22Rv1 (cell line): Measurements from ENCODE around the gene SLC7A14.
"Not testable (repeated sequence)": the region's sequence is repeated elsewhere in the genome, so short reads cannot be mapped to it uniquely, and the experiment has no call there.

ENCODE experiments used
- H3K27ac ChIP-seq: fragments of 450-650 bp; 2 replicates; pipeline ENCODE4 v1.5.1; 2017
- ZFX ChIP-seq: fragments of 450-650 bp; IDR thresholded peaks from 2 replicates; pipeline ENCODE4 v1.6.1; 2017; ENCODE audit warnings: antibody characterized with exemption, borderline replicate concordance
- TF ChIP-seq, protein P1 (sequence below): fragments of 450-650 bp; IDR thresholded peaks from 2 replicates; pipeline ENCODE4 v1.5.1; 2017; ENCODE audit warnings: mild to moderate bottlenecking

SLC7A14 gene

DNA sequence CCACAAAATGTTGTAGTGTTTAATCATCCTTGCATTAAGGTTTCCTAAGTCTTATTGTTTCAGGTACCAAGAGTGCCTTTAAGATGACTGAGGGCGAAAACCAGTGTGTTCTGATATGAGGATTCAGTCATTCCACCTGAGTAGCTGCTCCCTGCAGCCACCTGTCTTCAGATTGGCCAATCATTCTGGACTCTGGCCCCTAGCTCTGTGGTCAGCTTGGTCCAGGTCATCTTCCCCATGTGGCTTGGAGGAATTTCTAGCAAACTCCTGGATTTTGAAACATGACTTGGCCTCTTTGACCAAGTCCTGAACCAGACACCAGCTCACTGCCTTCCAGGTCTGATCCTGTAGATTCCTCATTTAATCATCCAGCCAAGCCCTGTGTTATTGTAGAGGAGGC lies 7.8 kb upstream of the SLC7A14 start:
- no peak for TF ChIP-seq ZFX
- TF ChIP-seq, protein P1, sequence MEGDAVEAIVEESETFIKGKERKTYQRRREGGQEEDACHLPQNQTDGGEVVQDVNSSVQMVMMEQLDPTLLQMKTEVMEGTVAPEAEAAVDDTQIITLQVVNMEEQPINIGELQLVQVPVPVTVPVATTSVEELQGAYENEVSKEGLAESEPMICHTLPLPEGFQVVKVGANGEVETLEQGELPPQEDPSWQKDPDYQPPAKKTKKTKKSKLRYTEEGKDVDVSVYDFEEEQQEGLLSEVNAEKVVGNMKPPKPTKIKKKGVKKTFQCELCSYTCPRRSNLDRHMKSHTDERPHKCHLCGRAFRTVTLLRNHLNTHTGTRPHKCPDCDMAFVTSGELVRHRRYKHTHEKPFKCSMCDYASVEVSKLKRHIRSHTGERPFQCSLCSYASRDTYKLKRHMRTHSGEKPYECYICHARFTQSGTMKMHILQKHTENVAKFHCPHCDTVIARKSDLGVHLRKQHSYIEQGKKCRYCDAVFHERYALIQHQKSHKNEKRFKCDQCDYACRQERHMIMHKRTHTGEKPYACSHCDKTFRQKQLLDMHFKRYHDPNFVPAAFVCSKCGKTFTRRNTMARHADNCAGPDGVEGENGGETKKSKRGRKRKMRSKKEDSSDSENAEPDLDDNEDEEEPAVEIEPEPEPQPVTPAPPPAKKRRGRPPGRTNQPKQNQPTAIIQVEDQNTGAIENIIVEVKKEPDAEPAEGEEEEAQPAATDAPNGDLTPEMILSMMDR, result no peak
- H3K27ac ChIP-seq, result no peak overlapping the region

DNA sequence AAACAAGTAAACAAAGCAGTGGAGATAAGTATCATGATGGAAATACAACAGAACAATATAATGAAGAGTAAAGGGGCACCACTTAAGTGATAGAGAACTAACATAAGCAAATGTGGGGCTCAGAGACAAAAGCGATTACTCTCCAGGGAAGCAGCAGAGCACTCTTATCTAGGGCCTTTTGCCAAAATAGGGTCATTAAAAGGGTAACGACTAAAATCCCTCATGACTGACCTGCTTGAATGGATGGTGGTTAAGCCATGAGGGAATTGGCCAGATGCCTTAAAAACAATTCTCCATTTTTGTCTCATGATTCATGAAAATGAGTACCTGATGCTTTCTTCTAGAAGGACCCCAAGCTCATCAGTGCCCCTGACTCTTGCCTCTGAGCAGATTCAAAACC lies 3.2 kb upstream of the SLC7A14 start:
- no peak overlapping the region for H3K27ac ChIP-seq
- TF ChIP-seq ZFX, result no peak
- TF ChIP-seq, protein P1, result no peak

DNA sequence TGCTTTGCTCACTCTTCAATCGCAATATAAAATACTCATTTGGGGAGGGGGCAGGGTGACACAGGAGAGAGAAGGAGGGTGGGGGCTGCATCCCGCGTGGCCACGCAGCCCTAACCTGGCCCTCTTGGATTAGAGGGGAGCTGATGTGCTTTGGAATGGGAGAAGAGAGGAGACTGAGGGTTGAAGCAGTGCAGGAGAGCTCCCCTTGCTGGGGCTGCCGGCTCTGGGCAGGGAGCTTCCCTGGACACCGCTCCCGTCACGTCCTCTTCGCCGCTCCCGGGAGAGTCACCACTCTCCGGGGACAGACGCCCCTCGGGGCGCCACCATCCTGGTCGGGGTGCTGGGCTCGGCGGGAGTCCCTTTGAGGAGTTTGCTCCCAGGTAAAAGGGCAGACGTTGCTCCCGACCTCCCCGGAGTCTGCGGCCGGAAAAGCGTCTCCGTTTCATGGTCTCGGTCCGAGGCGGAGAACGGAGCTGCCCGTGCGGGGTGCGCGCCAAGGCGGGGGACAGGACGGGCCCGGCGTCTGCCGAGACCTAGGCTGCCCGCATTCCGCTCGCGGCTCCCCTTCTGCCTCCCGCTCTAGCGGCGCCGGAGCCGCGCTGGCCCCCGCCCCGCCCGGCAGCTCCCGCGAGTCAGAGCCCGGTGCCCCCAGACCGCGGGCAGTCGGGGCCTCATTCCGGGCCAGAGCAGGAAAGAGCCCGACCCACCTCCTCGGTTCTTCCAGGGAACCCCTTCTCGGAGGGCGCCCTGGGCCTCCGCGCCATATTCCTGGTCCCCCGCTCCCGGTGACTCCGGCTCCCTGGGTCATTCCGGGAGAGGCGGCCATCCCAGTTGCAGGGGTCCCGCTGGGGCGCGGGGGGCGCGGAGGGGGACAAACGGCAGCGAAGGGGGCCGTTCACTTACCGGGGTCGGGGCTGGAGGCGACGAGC lies 603 bp downstream of the SLC7A14 start:
- no peak overlapping the region for H3K27ac ChIP-seq
- TF ChIP-seq, protein P1, result no peak
- TF ChIP-seq ZFX, result no peak

DNA sequence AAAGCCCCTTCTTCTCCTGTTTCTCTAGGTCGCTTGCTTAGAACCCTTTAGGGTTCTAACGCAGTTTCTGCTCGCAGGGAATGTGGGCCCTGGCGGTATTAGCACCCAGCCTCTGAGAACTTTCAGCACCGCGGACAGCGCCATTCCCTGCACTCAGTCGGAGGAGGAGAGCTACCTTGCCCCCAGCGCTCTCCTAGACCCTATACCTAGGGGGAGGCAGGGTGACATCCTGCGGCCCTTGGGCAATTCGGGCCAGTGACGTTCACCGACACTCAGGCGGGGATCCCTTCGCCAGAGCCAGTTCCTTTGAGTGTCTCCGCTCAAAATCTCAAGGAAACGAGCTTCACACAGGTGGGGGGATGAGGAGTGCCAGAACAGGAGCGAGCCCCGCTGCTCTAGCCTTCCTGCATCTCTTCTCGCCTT lies 1.3 kb downstream of the SLC7A14 start:
- TF ChIP-seq, protein P1, result no peak
- TF ChIP-seq ZFX, result no peak
- H3K27ac ChIP-seq, result no peak overlapping the region

DNA sequence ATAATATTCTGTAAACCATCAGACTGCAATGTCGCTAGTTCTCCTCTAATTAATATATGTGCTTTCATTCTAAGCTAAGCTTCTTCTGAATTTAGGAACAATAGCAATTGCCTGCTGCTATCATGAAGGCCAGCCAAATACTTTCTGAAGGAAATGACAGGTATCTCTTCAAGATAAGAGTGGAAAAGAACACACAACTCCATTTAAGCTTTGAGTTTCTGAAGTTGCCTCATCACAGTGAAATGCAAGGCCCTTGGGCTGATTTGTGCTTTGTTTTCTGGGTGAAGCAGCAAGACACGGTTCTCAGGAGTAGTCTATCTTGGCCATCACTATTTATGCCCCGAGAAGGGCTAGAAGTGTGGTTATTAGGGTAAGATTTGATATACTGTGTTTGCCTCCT lies 6.2 kb downstream of the SLC7A14 start:
- H3K27ac ChIP-seq, result no peak overlapping the region
- TF ChIP-seq, protein P1, result no peak
- no peak for TF ChIP-seq ZFX

DNA sequence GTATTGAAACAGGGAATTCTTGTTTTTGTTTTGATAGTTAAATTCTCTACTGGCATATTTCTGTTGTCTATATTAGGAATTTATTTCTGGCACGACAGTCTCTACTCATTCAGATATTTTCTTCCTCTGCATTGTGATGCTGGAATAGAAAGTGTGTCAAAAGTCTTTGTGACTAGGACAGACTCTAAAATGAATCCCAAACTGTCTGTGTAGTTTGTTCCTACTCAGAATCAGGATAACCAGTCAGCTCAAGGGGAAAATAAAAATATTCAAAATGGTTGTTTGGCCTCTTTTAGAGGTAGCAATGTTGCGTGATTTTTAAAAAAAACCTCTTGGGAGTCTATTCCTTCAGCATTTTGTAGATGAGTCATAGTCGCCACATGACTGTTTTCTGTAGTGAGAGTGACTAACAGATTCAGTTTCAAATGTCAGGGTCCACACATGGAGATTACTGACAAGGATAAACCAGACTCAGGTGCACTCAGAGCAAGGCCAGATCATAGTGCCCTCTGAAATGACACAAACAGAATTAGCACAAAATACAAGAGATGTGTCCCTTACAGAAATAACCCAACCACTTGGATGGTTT lies 13.1 kb downstream of the SLC7A14 start:
- TF ChIP-seq ZFX, result no peak
- TF ChIP-seq, protein P1, result no peak
- H3K27ac ChIP-seq, result no peak overlapping the region

DNA sequence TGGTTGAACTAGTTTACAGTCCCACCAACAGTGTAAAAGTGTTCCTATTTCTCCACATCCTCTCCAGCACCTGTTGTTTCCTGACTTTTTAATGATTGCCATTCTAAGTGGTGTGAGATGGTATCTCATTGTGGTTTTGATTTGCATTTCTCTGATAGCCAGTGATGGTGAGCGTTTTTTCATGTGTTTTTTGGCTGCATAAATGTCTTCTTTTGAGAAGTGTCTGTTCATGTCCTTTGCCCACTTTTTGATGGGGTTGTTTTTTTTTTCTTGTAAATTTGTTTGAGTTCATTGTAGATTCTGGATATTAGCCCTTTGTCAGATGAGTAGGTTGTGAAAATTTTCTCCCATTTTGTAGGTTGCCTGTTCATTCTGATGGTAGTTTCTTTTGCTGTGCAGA lies 18.3 kb downstream of the SLC7A14 start:
- H3K27ac ChIP-seq, result not testable (repeated sequence)
